T-helper 2 cell treated with Interferon-gamma antibody and Interleukin-4, amounts not matched to agents 5 μg/mL and 100 μg/mL, for 36 hours (primary cell): ENCODE results near the gene CBX6.
A peak's percentile ranks its signal among the peaks of the same experiment; 100 is the strongest.
"Not testable (repeated sequence)": the region's sequence is repeated elsewhere in the genome, so short reads cannot be mapped to it uniquely, and the experiment has no call there.

Experiments
- DNase-seq: peaks from one replicate; pipeline ENCODE4 v3.0.0; 2021; ENCODE audit warnings: low spot score
- H3K27ac Mint-ChIP-seq: one replicate; pipeline ENCODE4 v1.8.0; 2021; ENCODE audit warnings: mild to moderate bottlenecking, mixed read lengths
- H3K27me3 Mint-ChIP-seq: one replicate; pipeline ENCODE4 v1.8.0; 2021; ENCODE audit warnings: low read depth, mixed read lengths
- H3K36me3 Mint-ChIP-seq: one replicate; pipeline ENCODE4 v1.8.0; 2021; ENCODE audit warnings: low read depth, mixed read lengths
- H3K4me1 Mint-ChIP-seq: one replicate; pipeline ENCODE4 v1.8.0; 2021; ENCODE audit warnings: low read depth, mixed read lengths
- H3K4me3 Mint-ChIP-seq: one replicate; pipeline ENCODE4 v1.8.0; 2022; ENCODE audit warnings: mild to moderate bottlenecking, moderate library complexity, mixed read lengths
- H3K9me3 Mint-ChIP-seq: one replicate; pipeline ENCODE4 v1.8.0; 2021; ENCODE audit warnings: mixed read lengths

The CBX6 gene

GRCh38 chr22:38872172-38872830, at the start of gene CBX6:
Gene CBX6, minus strand, starts transcription at chr22:38872216. Its CDS starts 26 bp downstream, at chr22:38872190.
- Mint-ChIP-seq H3K4me1 (peaks cover 38% of the 10 kb centered on the region), H3K9me3 (no peaks in the 10 kb centered on the region), H3K27ac (peak within 1 kb of the TSS; percentile 85), H3K36me3 (peaks cover 15% of the 10 kb centered on the region), H3K4me3 (peak within 1 kb of the TSS; percentile 91), H3K27me3 (peaks cover 33% of the 10 kb centered on the region)
- peak; percentile 94 for DNase-seq

GRCh38 chr22:38921806-38922205, 49.8 kb upstream of the CBX6 start:
- Mint-ChIP-seq H3K4me3 (no peak overlapping the region), H3K36me3 (no peaks in the 10 kb centered on the region), H3K27ac (no peak overlapping the region), H3K27me3 (peaks cover 44% of the 10 kb centered on the region), H3K9me3 (no peaks in the 10 kb centered on the region), H3K4me1 (no peaks in the 10 kb centered on the region)
- DNase-seq, result no peak

- no peaks in the 10 kb centered on the region for H3K36me3 Mint-ChIP-seq
- no peak for DNase-seq
- H3K27me3 Mint-ChIP-seq, result peaks cover 42% of the 10 kb centered on the region
- H3K9me3 Mint-ChIP-seq, result no peaks in the 10 kb centered on the region
- H3K4me1 Mint-ChIP-seq, result no peaks in the 10 kb centered on the region
- H3K27ac Mint-ChIP-seq, result no peak overlapping the region
- no peak overlapping the region for H3K4me3 Mint-ChIP-seq
These were observed 49.1 kb upstream of the CBX6 start for GRCh38 chr22:38921120-38921519.

GRCh38 chr22:38919631-38920190, 47.7 kb upstream of the CBX6 start:
- H3K4me1 Mint-ChIP-seq, result no peaks in the 10 kb centered on the region
- H3K9me3 Mint-ChIP-seq, result no peaks in the 10 kb centered on the region
- DNase-seq, result no peak
- no peaks in the 10 kb centered on the region for H3K36me3 Mint-ChIP-seq
- H3K4me3 Mint-ChIP-seq, result no peak overlapping the region
- no peak overlapping the region for H3K27ac Mint-ChIP-seq
- H3K27me3 Mint-ChIP-seq, result peaks cover 30% of the 10 kb centered on the region

- DNase-seq, result no peak
- H3K27ac Mint-ChIP-seq, result no peak overlapping the region
- H3K9me3 Mint-ChIP-seq, result no peaks in the 10 kb centered on the region
- no peaks in the 10 kb centered on the region for H3K36me3 Mint-ChIP-seq
- no peaks in the 10 kb centered on the region for H3K4me1 Mint-ChIP-seq
- H3K4me3 Mint-ChIP-seq, result no peak overlapping the region
- H3K27me3 Mint-ChIP-seq, result peaks cover 26% of the 10 kb centered on the region
These were observed 39.4 kb upstream of the CBX6 start for GRCh38 chr22:38911434-38911833.

- H3K27me3 Mint-ChIP-seq, result peaks cover 27% of the 10 kb centered on the region
- peaks cover 3% of the 10 kb centered on the region for H3K36me3 Mint-ChIP-seq
- H3K4me3 Mint-ChIP-seq, result no peak overlapping the region
- no peak overlapping the region for H3K27ac Mint-ChIP-seq
- H3K4me1 Mint-ChIP-seq, result no peaks in the 10 kb centered on the region
- H3K9me3 Mint-ChIP-seq, result peaks cover 9% of the 10 kb centered on the region
- no peak for DNase-seq
These were observed 35.8 kb upstream of the CBX6 start for GRCh38 chr22:38907767-38908166.

GRCh38 chr22:38906052-38906451, 34.0 kb upstream of the CBX6 start:
- Mint-ChIP-seq H3K9me3 (peaks cover 9% of the 10 kb centered on the region), H3K4me1 (peaks cover 2% of the 10 kb centered on the region), H3K27ac (no peak overlapping the region), H3K36me3 (peaks cover 3% of the 10 kb centered on the region), H3K4me3 (no peak overlapping the region), H3K27me3 (peaks cover 33% of the 10 kb centered on the region)
- no peak for DNase-seq

GRCh38 chr22:38904052-38904617, 32.1 kb upstream of the CBX6 start:
- H3K27me3 Mint-ChIP-seq, result peaks cover 26% of the 10 kb centered on the region

GRCh38 chr22:38901111-38901641, 29.2 kb upstream of the CBX6 start:
- H3K27me3 Mint-ChIP-seq, result peaks cover 32% of the 10 kb centered on the region
- peaks cover 9% of the 10 kb centered on the region for H3K9me3 Mint-ChIP-seq
- H3K4me1 Mint-ChIP-seq, result peaks cover 7% of the 10 kb centered on the region
- H3K4me3 Mint-ChIP-seq, result peak overlapping the region; percentile 2
- H3K27ac Mint-ChIP-seq, result no peak overlapping the region
- peaks cover 3% of the 10 kb centered on the region for H3K36me3 Mint-ChIP-seq
- DNase-seq, result no peak

More at GRCh38 chr22:38904052-38904617, 32.1 kb upstream of the CBX6 start:
- H3K4me1 Mint-ChIP-seq, H3K36me3 Mint-ChIP-seq, DNase-seq, H3K27ac Mint-ChIP-seq, H3K9me3 Mint-ChIP-seq, H3K4me3 Mint-ChIP-seq: not testable (repeated sequence)

- peaks cover 7% of the 10 kb centered on the region for H3K4me1 Mint-ChIP-seq
- H3K27ac Mint-ChIP-seq, result no peak overlapping the region
- peaks cover 33% of the 10 kb centered on the region for H3K27me3 Mint-ChIP-seq
- no peak for DNase-seq
- peaks cover 3% of the 10 kb centered on the region for H3K36me3 Mint-ChIP-seq
- H3K9me3 Mint-ChIP-seq, result peaks cover 9% of the 10 kb centered on the region
- peak overlapping the region; percentile 2 for H3K4me3 Mint-ChIP-seq
These were observed 28.7 kb upstream of the CBX6 start for GRCh38 chr22:38900677-38901076.

GRCh38 chr22:38891256-38891655, 19.2 kb upstream of the CBX6 start:
- Mint-ChIP-seq H3K4me1 (no peaks in the 10 kb centered on the region), H3K27me3 (peaks cover 36% of the 10 kb centered on the region)

GRCh38 chr22:38890377-38890776, 18.4 kb upstream of the CBX6 start:
- H3K4me3 Mint-ChIP-seq, result no peak overlapping the region
- no peak overlapping the region for H3K27ac Mint-ChIP-seq
- H3K27me3 Mint-ChIP-seq, result peaks cover 32% of the 10 kb centered on the region
- no peaks in the 10 kb centered on the region for H3K9me3 Mint-ChIP-seq
- no peaks in the 10 kb centered on the region for H3K4me1 Mint-ChIP-seq
- no peak for DNase-seq
- no peaks in the 10 kb centered on the region for H3K36me3 Mint-ChIP-seq

More at GRCh38 chr22:38891256-38891655, 19.2 kb upstream of the CBX6 start:
- Mint-ChIP-seq H3K9me3 (no peaks in the 10 kb centered on the region), H3K27ac (no peak overlapping the region), H3K36me3 (no peaks in the 10 kb centered on the region), H3K4me3 (no peak overlapping the region)
- no peak for DNase-seq

- Mint-ChIP-seq H3K27me3 (peaks cover 20% of the 10 kb centered on the region), H3K27ac (no peak overlapping the region), H3K9me3 (no peaks in the 10 kb centered on the region), H3K4me1 (peaks cover 6% of the 10 kb centered on the region), H3K36me3 (no peaks in the 10 kb centered on the region), H3K4me3 (no peak overlapping the region)
- no peak for DNase-seq
These were observed 14.3 kb upstream of the CBX6 start for GRCh38 chr22:38886333-38886732.

- H3K27ac Mint-ChIP-seq, result peak overlapping the region; percentile 59
These were observed 11.1 kb upstream of the CBX6 start for GRCh38 chr22:38882972-38883622.

More at GRCh38 chr22:38882972-38883622, 11.1 kb upstream of the CBX6 start:
- Mint-ChIP-seq H3K9me3 (no peaks in the 10 kb centered on the region), H3K4me3 (no peak overlapping the region), H3K36me3 (no peaks in the 10 kb centered on the region), H3K27me3 (peaks cover 18% of the 10 kb centered on the region), H3K4me1 (peaks cover 8% of the 10 kb centered on the region)
- DNase-seq, result no peak
